HG03097 (cell line): ENCODE data around the gene B4GALNT3.

Experiments used
- ATAC-seq: cut with Tn5 transposase; IDR thresholded peaks from one replicate; pipeline ENCODE4 v1.9.1; 2021; ENCODE audit not compliant: unreplicated experiment, low FRiP score

Gene B4GALNT3

GRCh38 chr12:535396-535795 lies 75.7 kb downstream of the B4GALNT3 start:
- ATAC-seq = no peak

- no peak for ATAC-seq
Observed at GRCh38 chr12:536751-537245, 77.1 kb downstream of the B4GALNT3 start.

- ATAC-seq = no peak
Observed at GRCh38 chr12:537772-538171, 78.0 kb downstream of the B4GALNT3 start.

- no peak for ATAC-seq
Observed at GRCh38 chr12:538731-539539, 79.2 kb downstream of the B4GALNT3 start.

- no peak for ATAC-seq
Observed at GRCh38 chr12:539540-540310, 80.0 kb downstream of the B4GALNT3 start.

GRCh38 chr12:541676-542324 lies 82.1 kb downstream of the B4GALNT3 start:
- no peak for ATAC-seq

- no peak for ATAC-seq
Observed at GRCh38 chr12:542395-543113, 82.8 kb downstream of the B4GALNT3 start.

GRCh38 chr12:543114-543451 lies 83.3 kb downstream of the B4GALNT3 start:
- ATAC-seq = no peak

GRCh38 chr12:544142-544541 lies 84.4 kb downstream of the B4GALNT3 start:
- no peak for ATAC-seq

- no peak for ATAC-seq
Observed at GRCh38 chr12:544941-545635, 85.3 kb downstream of the B4GALNT3 start.

GRCh38 chr12:545835-546234 lies 86.1 kb downstream of the B4GALNT3 start:
- no peak for ATAC-seq

GRCh38 chr12:546265-546919 lies 86.7 kb downstream of the B4GALNT3 start:
- no peak for ATAC-seq

- ATAC-seq = no peak
Observed at GRCh38 chr12:546920-547845, 87.4 kb downstream of the B4GALNT3 start.

- ATAC-seq = no peak
Observed at GRCh38 chr12:547883-548470, 88.2 kb downstream of the B4GALNT3 start.

GRCh38 chr12:549476-550082 lies 89.8 kb downstream of the B4GALNT3 start:
- ATAC-seq = no peak

- ATAC-seq = no peak
Observed at GRCh38 chr12:550473-551260, 90.9 kb downstream of the B4GALNT3 start.

- no peak for ATAC-seq
Observed at GRCh38 chr12:552466-552865, 92.7 kb downstream of the B4GALNT3 start.
